Ovary (tissue), 9 donors: Measurements from ENCODE around the gene ERAL1. TPM values are rescaled to one million over a fixed set of nuclear protein-coding genes. Genes with fewer than 3 reads are reported as not detected.

ENCODE experiments used
- DNase-seq, 5 donors: peaks; one replicate each; pipeline ENCODE4 v3.0.0-alpha.2; 2019 to 2020
- H3K27ac ChIP-seq, 2 donors: fragments of 200-600 bp; one replicate each; pipeline versions ENCODE4 v1.5.1 to v1.8.0; 2019 to 2022
- H3K27me3 ChIP-seq: fragments of 200-600 bp; one replicate; pipeline ENCODE4 v1.8.0; 2022
- H3K36me3 ChIP-seq: fragments of 200-600 bp; sonication (generic); one replicate; pipeline ENCODE4 v1.5.1; 2019
- H3K4me1 ChIP-seq: one replicate; pipeline ENCODE4 v1.8.1; 2013; ENCODE audit warnings: mild to moderate bottlenecking, moderate library complexity; ENCODE audit not compliant: insufficient read depth
- H3K4me3 ChIP-seq: fragments of 200-600 bp; sonication (generic); one replicate; pipeline ENCODE4 v1.5.1; 2017
- H3K9me3 ChIP-seq, 2 donors: fragments of 200-600 bp in 1 of 2; sonication (generic) in 1 of 2; one replicate each; pipeline versions ENCODE4 v1.5.1 to v1.8.1; 2013 to 2019; ENCODE audit warnings: mild to moderate bottlenecking in 1 of 2, moderate library complexity in 1 of 2
- EP300 ChIP-seq: sonication (generic); formaldehyde crosslinking; IDR thresholded peaks from one replicate; pipeline ENCODE4 v1.6.1; 2017; ENCODE audit warnings: antibody characterized with exemption
- POLR2A ChIP-seq: fragments of 450-650 bp; IDR thresholded peaks from one replicate; pipeline ENCODE4 v1.6.1; 2017; ENCODE audit warnings: antibody characterized with exemption, mild to moderate bottlenecking, moderate library complexity
- WGBS, 3 donors: extraction: QIAGEN DNeasy Blood & Tissue Kit in 1 of 3; methylation state at CpG; one replicate each; pipeline versions ENCODE4 v1.1.5 to v1.1.7; 2013 to 2017; 5-methylcytosine and 5-hydroxymethylcytosine counted together
- intact Hi-C, 4 donors: fragments of 100-400 bp; cut with DNase I; formaldehyde crosslinking; loops; one replicate each; pipeline versions ENCODE4 v1.11.0 to v1.15.1; 2022 to 2023
- polyA plus RNA-seq, 2 donors: library from polyadenylated mRNA; stranded (reverse); fragments of 200-250 nt in 1 of 2; fragments of 350-450 nt in 1 of 2; fragmentation: Illumina TruSeq in 1 of 2; extraction: RNeasy Lipid Tissue Mini Kit (QIAGEN cat#74804) in 1 of 2; gene quantifications; one replicate each; pipeline ENCODE4 v1.2.3, GENCODE V29; 2013 to 2014
- total RNA-seq, 7 donors: library from RNA; depleted of rRNA in 2 of 7; stranded (reverse); fragments of >200 nt in 2 of 7; fragmentation: NEBNext Ultra II Directional in 3 of 7; extraction: Animal tissue kit (Norgen Biotek cat#: 25700) in 3 of 7; gene quantifications; one replicate each; pipeline versions ENCODE4 v1.1.0 to v1.2.4, GENCODE V29; 2016 to 2023
- TF ChIP-seq, protein P1 (sequence below), 3 donors: fragments of 450-650 bp in 2 of 3; fragments of 200-600 bp in 1 of 3; IDR thresholded peaks; one replicate each; pipeline versions ENCODE4 v1.5.1 to v1.8.0; 2016 to 2022; ENCODE audit warnings: antibody characterized with exemption in 3 of 3, mild to moderate bottlenecking in 1 of 3
- donor health status: DM: no; HTN: no; CAD: no; lungs with moderate emphysema.
- donor health status: DM: no; HTN: no; CAD: no.
- donor health status: Bipolar disorder and iron deficiency.
- donor health status: DM: yes; HTN: yes; CAD: no.
- donor health status: DM: no; HTN: no; CAD: no.
- donor health status: DM: yes; HTN: yes; CAD: no.

Gene ERAL1
- total and polyA plus RNA-seq, 9 donors, result 18.8 to 61.9 (median 28.9) TPM

DNA sequence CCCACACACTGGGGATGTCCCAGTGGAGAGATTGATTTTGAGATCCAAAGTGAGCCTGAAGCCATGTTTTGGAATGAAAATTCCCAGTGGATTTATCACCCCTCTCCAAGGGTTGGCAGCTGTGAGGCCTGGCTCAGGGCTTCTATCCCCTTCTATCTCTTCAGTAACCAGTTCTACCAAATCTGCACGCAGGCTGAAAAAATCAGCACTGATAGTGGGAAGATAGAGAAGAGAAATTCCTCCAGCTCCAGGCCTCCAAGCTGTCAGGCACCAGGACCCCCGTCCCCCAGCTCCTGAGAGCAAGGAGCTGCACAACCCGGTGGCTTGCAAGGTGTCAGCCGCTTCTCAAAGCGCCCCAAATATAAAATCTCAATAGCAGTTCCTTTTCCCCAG lies 41.7 kb downstream of the ERAL1 start:
- WGBS, 3 donors, result 19 to 26% (median 21%) methylated on average over 5 of the region's 5 CpGs
- intact Hi-C loops, result loop anchor here in 1 of 4 donors (10.0 kb wide), 1 partner anchor 172 kb away; the partner anchor contains the start of genes NEK8 and TLCD1

DNA sequence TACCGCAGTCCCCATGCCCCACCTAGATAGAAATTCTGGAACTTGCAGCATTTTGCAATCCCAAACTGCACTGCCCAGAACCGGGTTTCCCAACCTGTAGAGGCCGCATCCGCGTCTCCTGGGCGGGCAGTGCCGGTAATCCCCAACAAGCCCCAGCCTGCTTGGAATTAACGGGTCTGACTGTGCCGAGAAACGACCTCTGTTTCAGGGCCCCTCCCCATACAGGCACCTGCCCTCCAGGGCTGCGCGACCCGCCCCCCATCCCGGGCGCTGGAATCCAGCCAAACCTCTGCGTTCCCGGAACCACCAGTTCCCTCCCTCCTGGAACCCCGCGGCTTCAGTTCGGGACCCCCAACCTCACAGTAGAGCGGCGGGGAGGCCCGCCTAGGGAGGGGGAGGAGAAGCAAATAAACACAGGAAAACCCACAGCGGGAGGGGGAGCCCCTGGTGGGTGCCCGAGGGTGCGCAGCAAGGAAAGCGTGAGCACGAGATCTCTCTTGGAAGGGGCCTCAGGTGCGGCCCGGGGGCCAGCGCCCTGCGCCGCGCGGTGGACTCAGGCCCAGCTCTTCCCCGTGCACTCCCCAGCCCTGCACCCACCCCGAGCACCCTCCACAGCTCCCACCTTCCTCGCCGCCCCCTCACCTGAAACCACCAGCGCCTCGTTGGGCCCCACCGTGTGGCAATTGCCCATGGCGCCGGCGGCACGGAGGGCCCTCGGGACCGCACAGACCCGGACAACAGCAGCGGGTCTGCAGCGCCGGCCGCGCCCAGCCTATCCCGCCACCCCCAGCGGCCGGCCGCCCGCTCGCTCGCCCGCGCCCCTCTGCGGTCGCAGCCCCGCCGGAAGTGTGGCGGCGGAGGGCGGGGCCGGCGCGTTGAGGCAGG lies 42.3 kb downstream of the ERAL1 start, which contains the start of gene FLOT2:
Gene FLOT2, minus strand, starts transcription at position 850 of the 885 bp plus-strand sequence. Its CDS starts 159 bp downstream, at position 691.
- TF ChIP-seq EP300 (peak; percentile 59), POLR2A (peak; percentile 60)
- TF ChIP-seq, protein P1, sequence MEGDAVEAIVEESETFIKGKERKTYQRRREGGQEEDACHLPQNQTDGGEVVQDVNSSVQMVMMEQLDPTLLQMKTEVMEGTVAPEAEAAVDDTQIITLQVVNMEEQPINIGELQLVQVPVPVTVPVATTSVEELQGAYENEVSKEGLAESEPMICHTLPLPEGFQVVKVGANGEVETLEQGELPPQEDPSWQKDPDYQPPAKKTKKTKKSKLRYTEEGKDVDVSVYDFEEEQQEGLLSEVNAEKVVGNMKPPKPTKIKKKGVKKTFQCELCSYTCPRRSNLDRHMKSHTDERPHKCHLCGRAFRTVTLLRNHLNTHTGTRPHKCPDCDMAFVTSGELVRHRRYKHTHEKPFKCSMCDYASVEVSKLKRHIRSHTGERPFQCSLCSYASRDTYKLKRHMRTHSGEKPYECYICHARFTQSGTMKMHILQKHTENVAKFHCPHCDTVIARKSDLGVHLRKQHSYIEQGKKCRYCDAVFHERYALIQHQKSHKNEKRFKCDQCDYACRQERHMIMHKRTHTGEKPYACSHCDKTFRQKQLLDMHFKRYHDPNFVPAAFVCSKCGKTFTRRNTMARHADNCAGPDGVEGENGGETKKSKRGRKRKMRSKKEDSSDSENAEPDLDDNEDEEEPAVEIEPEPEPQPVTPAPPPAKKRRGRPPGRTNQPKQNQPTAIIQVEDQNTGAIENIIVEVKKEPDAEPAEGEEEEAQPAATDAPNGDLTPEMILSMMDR (IDR thresholded peaks at IDR 0.05), result peak in 1 of 3 donors; percentile 11
- WGBS, 3 donors, result 0 to 1% (median 1%) methylated on average over 41 to 73 of the region's 73 CpGs
- peak within 1 kb of the TSS; percentile 76 to 88 for H3K27ac ChIP-seq
- intact Hi-C loops, result loop anchor here in 1 of 4 donors (10.0 kb wide), 1 partner anchor 172 kb away; the partner anchor contains the start of genes NEK8 and TLCD1
- no peaks in the 10 kb centered on the region for H3K9me3 ChIP-seq
- peak; percentile 57 to 86 (median 76) for DNase-seq
- peak within 1 kb of the TSS; percentile 79 for H3K4me3 ChIP-seq
- H3K27me3 ChIP-seq, result no peaks in the 10 kb centered on the region
- H3K36me3 ChIP-seq, result no peaks in the 10 kb centered on the region
- peaks cover 7% of the 10 kb centered on the region for H3K4me1 ChIP-seq

More for the DNA sequence above, 41.7 kb downstream of the ERAL1 start:
- no peaks in the 10 kb centered on the region for H3K27me3 ChIP-seq
- H3K36me3 ChIP-seq, result no peaks in the 10 kb centered on the region
- DNase-seq, result no peak
- H3K4me3 ChIP-seq, result peak overlapping the region; percentile 79
- TF ChIP-seq POLR2A, result no peak
- no peak for TF ChIP-seq EP300
- TF ChIP-seq, protein P1 (IDR thresholded peaks at IDR 0.05), result no peak
- peaks cover 7% of the 10 kb centered on the region for H3K4me1 ChIP-seq
- no peaks in the 10 kb centered on the region for H3K9me3 ChIP-seq
- peak overlapping the region; percentile 76 to 88 for H3K27ac ChIP-seq

DNA sequence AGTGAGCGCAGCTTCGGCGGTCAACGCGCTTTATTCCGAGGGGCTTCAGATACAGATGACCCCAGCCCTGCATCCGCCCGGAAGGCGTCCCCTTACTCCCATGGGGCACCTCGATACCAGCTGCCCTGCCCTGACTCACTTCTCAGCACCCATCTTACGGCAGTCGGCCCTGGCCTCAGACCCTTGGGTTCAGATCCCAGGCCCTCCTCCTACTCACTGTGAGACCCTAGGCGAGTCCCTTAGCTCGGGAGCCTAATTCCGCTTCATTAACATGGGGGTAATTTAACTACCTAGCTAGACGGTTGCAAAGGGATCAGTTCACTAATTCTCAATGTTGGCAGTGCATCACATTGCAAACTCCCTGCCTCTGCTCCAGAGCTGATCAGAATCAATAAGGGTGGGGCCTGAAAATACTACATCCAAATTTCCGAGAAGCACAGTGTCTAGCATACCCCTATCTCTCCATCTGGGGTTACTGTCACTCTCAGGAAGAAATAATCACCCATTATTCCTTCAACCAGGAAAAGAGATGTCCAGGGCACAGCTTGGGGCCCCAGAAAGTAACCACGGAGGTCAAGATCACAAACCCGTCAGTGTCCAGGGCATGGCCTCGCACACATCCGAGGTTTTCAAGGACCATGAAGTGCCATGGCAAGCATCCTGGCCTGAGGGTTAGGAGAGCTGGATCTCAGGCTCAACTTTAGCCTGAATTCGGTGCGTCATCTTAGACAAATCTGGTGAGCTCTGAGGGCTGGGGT lies 43.1 kb downstream of the ERAL1 start:
- TF ChIP-seq, protein P1 (IDR thresholded peaks at IDR 0.05), result no peak
- TF ChIP-seq EP300, result no peak
- no peak for TF ChIP-seq POLR2A
- H3K27ac ChIP-seq, result peak overlapping the region; percentile 76 to 88
- no peaks in the 10 kb centered on the region for H3K27me3 ChIP-seq
- 23 to 30% (median 24%) methylated on average over 18 to 23 of the region's 23 CpGs for WGBS, 3 donors
- no peaks in the 10 kb centered on the region for H3K9me3 ChIP-seq
- H3K4me1 ChIP-seq, result peaks cover 7% of the 10 kb centered on the region
- no peaks in the 10 kb centered on the region for H3K36me3 ChIP-seq
- DNase-seq, result no peak
- peak overlapping the region; percentile 79 for H3K4me3 ChIP-seq
- intact Hi-C loops, result loop anchor here in 1 of 4 donors (10.0 kb wide), 1 partner anchor 173 kb away; the partner anchor contains the start of genes NEK8 and TLCD1

DNA sequence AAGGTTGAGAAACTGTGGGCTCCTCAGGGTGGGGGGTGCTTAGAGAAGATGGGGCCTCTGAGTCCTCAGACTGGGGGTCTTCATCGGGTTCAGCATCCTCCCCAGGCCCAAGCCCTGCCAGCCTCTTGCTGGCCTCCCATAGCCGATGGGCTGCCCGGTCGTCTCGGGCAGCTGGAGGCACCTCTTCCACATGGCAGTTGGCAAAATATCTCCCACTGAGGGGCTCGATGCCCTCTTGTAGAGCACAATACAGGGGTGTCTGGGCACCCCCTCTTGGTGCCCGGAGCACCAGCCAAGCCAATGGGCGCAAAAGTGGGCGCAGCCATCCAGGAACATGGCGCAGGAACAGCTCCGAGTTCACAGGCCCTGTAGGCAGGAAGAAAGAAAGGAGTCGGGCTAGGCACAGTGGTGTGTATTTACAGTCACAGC lies 43.7 kb downstream of the ERAL1 start:
- no peaks in the 10 kb centered on the region for H3K36me3 ChIP-seq
- intact Hi-C loops, result loop anchor here in 1 of 4 donors (10.0 kb wide), 1 partner anchor 174 kb away; the partner anchor contains the start of genes NEK8 and TLCD1
- DNase-seq, result no peak
- H3K27ac ChIP-seq, result no peak overlapping the region
- no peak overlapping the region for H3K4me3 ChIP-seq
- TF ChIP-seq POLR2A (no peak), EP300 (no peak)
- TF ChIP-seq, protein P1 (IDR thresholded peaks at IDR 0.05), result no peak
- no peaks in the 10 kb centered on the region for H3K9me3 ChIP-seq
- H3K27me3 ChIP-seq, result no peaks in the 10 kb centered on the region
- H3K4me1 ChIP-seq, result peaks cover 7% of the 10 kb centered on the region
- 89 to 91% (median 90%) methylated on average over 12 of the region's 12 CpGs for WGBS, 3 donors
